AG09319 (cell line): Measurements from ENCODE around the gene LRRC19.

Experiments used
- DNase-seq: peaks from one replicate; pipeline ENCODE4 v3.0.0-alpha.2; 2010; ENCODE audit warnings: low read depth; ENCODE audit errors: extremely low read depth
- CTCF ChIP-seq: IDR thresholded peaks from 2 replicates; pipeline ENCODE4 v1.5.1; 2011; ENCODE audit warnings: low read depth, mild to moderate bottlenecking, inconsistent platforms, low read length, moderate library complexity

The LRRC19 gene

GRCh38 chr9:26955921-26956859 lies 49.3 kb downstream of the LRRC19 start, which contains the start of gene IFT74:
TSS of gene IFT74 (plus strand) at chr9:26956412. CDS start at chr9:26961968, 5,556 bp downstream.
- DNase-seq = peak; percentile 93
- TF ChIP-seq CTCF = no peak

GRCh38 chr9:26955222-26955903 lies 50.1 kb downstream of the LRRC19 start:
- DNase-seq = no peak

GRCh38 chr9:26954050-26954508 lies 51.4 kb downstream of the LRRC19 start:
- TF ChIP-seq CTCF = no peak
- DNase-seq = no peak

More at GRCh38 chr9:26955222-26955903, 50.1 kb downstream of the LRRC19 start:
- no peak for TF ChIP-seq CTCF

GRCh38 chr9:26951794-26952193 lies 53.7 kb downstream of the LRRC19 start:
- no peak for TF ChIP-seq CTCF
- no peak for DNase-seq

- no peak for DNase-seq
- TF ChIP-seq CTCF = no peak
Measured at GRCh38 chr9:26950521-26950920, 55.0 kb downstream of the LRRC19 start.

GRCh38 chr9:26949637-26950069 lies 55.8 kb downstream of the LRRC19 start:
- TF ChIP-seq CTCF = no peak
- no peak for DNase-seq

- no peak for TF ChIP-seq CTCF
- no peak for DNase-seq
Measured at GRCh38 chr9:26947736-26948135, 57.7 kb downstream of the LRRC19 start.
